DMS53 (cell line): ENCODE results near the gene PDCD1LG2.
"Not testable (repeated sequence)": the region's sequence is repeated elsewhere in the genome, so short reads cannot be mapped to it uniquely, and the experiment has no call there.

Experiments
- DNase-seq: peaks from one replicate; lab custom pipeline; 2025; lab: John Stamatoyannopoulos, UW

PDCD1LG2 gene

GRCh38 chr9:5493679-5494511 lies 16.4 kb upstream of the PDCD1LG2 start:
- peak; percentile 7 for DNase-seq

DNA sequence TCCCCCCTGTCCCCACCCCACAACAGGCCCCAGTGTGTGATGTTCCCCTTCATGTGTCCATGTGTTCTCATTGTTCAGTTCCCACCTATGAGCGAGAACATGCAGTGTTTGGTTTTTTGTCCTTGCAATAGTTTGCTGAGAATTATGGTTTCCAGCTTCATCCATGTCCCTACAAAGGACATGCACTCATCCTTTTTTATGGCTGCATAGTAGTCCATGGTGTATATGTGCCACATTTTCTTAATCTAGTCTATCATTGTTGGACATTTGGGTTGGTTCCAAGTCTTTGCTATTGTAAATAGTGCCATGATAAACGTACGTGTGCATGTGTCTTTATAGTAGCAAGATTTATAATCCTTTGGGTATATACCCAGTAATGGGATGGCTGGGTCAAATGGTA lies 15.6 kb upstream of the PDCD1LG2 start:
- not testable (repeated sequence) for DNase-seq

DNA sequence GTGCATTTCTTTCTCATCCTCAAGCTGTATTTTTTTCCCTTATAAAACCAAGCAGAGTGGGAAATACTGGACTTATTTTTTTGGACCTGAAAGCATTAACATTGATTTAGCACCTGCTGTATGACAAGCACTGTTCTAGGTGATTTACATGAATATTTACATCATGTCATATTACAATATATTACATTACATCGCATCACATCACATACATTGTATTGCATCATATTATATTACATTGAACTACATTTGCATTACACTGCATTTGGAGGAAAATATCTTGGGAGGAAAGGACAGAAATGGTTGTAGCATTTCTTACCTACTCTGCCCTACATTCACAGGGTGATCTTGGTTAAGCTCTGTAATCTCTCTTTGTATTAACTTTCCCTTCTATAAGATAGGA lies 11.2 kb upstream of the PDCD1LG2 start:
- DNase-seq = no peak

- peak; percentile 22 for DNase-seq
Observed at GRCh38 chr9:5499889-5500398, 10.4 kb upstream of the PDCD1LG2 start.

GRCh38 chr9:5500441-5501235 lies 9.7 kb upstream of the PDCD1LG2 start:
- no peak for DNase-seq

GRCh38 chr9:5502553-5502952 lies 7.8 kb upstream of the PDCD1LG2 start:
- DNase-seq = no peak

GRCh38 chr9:5509573-5509972 lies 758 bp upstream of the PDCD1LG2 start:
- no peak for DNase-seq

DNA sequence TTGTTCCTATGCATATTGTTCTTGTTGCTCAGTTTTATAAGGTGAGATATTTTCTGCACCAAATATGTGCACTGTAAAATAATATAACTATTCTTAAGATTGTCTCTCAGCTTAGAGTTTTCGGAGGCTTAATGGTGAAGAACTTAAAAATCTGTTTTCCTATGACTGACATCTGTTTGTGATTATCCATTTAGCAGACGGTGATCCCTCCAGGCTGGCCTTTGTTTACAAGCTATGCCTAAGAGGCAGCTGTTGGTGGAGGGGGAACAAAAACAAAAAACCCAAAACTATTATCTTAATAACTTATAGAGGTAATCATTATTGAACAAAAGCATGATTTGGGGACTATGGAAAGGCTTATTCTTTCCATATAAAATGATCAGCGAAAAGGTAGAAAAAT lies 658 bp downstream of the PDCD1LG2 start:
- no peak for DNase-seq

DNA sequence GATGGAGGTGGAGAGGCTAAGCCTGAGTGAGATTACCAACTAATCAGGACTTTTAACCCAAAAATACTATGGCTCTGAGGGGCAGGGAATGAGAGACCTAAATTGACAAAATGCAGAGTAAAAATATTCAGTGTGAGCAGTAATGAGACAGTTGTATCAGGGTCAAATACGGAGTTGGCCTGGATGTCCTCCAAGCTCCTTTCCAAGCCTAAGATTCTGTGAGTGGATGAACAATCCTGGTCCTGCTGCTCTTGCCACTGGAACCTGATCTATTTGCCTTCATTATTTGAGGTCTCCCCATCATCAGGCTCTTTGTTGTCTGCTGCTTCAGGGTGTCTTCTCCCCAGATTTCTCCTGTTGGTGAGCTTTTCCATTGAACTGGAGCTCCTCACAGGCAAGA lies 1.1 kb downstream of the PDCD1LG2 start:
- no peak for DNase-seq

DNA sequence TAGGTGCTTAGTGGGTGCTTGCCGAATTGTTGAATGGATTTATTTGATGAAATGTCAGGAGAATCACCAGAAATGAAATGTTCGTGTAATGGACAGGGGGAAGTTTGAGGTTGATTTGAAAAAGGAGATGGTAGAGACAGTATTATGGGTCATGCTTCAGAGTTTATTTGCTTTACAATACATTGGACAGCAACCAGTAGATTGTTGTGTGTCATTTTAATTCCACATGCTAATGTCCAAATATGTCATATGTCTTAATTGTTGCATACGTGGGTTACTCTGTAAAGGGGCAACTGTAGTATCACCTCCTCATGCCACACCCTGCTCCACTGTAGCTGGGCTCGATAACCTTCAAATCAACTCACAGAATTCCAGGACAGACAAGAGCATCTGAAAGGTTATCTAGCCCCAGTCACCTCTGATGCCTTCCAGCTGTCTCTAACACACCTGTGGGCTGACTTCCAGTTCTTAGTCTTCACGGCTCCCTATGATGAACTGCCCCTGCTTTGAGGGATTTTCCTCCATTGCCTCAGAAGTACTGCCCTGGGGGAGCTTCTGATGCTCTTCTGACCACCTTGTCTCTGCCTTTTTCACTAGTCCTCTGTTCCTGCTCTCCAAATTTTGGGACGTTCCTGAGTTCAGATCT lies 1.7 kb downstream of the PDCD1LG2 start:
- DNase-seq = no peak

DNA sequence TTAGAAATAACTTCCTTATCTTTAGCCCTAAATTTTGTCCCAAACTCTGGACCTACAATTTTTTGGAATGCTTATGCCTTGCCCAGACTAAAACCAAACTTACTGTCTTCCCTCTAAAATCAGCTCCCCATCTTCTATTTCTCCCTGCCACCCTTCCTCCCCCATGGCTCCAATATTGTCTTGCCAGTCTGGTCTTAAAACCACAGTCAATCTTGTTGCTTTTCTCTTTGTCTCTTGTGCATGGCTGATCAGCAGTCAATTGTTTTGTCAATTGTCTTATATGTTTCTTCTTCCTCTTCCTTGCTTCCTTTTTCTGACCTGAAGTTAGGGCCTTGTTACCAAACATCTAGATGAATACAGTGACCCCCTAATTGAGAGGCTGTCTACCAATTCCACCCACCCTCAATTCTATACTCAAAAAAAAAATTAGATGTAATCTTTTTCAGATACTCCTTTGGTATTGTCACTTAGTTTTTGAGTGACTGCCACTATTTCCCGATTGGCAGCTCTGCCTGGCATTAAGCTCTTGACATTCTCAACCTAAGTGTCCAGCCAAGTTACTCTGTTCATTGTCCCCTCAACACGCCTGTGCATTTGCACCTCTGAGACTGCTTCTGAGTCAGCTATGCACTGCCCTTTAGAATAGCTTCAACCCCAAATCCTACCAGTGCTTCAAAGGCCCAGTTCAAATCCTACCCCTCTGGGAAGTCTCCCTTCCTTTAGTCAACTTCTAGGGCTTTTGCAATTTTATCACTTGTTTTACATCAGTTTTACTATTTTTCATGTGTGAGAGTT lies 2.5 kb downstream of the PDCD1LG2 start:
- no peak for DNase-seq

DNA sequence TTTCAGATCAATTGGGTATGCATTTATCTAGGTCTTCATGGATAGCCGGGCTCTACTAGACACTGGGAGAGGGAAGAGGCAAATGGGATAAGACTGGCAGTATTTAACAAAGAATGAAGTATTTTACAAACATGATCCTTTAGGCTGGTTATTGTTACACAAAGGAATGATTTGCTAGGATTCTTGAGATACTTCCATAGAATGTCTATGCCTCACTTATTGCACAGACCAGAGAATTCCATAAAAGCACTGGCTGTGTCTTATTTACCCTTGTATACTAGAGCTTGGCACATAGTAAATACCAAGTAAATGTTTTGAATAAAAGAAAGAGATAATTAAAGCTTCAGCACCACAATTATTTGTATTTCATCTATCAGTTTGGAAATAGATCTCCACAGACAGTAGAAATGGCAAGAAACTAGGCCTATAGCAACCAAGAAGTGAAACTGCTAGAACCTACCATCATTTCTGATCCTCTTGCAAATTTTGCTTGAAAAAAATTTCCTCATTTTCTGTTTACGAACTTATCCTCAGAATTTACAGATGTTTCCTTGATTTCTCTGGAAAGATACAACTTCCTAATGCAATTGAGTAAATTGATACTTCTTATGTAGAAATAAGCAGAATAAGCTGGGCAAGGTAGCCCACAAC lies 3.8 kb downstream of the PDCD1LG2 start:
- DNase-seq = no peak

- DNase-seq = no peak
Observed at GRCh38 chr9:5514617-5515260, 4.4 kb downstream of the PDCD1LG2 start.

GRCh38 chr9:5515261-5515650 lies 4.9 kb downstream of the PDCD1LG2 start:
- no peak for DNase-seq

DNA sequence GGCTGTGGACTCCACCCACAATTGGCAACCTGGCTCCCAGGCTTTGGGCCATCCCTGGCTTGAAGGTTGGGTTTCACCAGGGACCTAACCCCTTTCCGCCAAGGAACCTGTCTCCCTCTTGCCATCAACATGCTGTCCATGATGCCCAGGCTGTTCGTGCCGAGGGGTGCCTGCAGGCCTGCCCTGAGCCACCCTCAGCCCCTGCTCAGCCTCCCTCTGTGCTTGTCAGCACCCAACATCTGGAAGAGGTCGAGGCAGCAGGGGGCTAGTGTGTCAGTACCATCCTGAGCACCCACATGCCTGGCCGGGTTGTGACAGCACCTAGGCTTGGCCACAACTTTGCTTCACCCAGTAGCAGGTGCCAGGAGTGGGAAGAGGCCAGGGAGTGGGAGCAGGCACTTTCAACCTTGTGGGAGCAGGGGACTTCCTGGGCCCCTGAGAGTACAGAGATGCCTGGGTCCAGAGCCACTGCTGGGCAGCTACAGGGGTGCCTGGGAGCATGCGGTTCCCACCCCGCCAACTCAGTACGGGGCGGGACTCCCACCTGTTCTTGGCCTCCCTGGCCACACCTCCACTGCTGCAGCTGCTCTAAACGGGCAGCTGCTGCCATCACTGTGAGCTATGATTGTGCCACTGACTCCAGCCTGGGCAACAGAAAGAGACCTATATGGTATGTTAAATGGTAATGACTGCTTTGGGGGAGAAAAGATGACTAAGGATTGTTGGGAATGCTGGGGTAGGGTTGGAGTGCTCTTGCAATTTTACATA lies 6.3 kb downstream of the PDCD1LG2 start:
- no peak for DNase-seq

GRCh38 chr9:5518171-5518936 lies 8.0 kb downstream of the PDCD1LG2 start:
- DNase-seq = no peak

DNA sequence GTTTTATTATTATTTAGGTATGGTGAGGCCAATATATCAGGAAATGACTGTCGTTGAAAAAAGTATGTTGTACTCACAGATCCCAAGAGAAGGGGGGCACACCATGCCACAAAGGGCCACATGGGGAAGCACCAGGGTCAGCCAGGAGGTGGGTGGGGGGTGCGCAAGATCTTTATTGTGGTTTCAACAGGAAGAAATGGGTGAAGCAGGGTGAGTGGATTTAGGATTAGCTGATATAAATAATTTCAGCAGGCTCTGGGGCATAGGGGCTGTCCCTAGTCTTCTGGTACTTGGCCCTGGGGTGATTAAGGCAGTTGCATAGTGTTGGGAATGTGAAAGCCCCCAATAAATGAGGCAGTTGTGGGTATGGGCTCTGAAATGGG lies 8.6 kb downstream of the PDCD1LG2 start:
- DNase-seq = no peak

DNA sequence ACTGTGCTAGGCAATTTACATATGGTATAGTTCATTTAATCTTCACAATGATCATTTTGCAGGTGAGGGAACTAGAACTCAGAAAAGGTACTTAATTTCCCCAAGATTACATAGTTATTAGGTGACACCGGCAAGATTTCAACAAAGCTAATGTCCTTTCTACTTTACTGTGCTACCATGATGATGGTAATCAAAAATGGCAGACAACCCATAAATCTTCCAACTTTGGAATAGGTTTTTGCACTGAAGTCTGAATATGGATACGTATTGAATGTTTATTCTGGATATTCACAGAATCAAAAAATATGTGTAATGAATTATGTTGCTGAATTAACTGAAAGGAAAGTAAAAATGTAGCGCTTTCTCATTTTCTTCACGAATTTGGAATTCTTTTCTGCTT lies 13.8 kb downstream of the PDCD1LG2 start:
- no peak for DNase-seq

- no peak for DNase-seq
Observed at GRCh38 chr9:5529683-5530221, 19.4 kb downstream of the PDCD1LG2 start.
